ENCODE results near the gene AVPR2.

Gene AVPR2

DNA sequence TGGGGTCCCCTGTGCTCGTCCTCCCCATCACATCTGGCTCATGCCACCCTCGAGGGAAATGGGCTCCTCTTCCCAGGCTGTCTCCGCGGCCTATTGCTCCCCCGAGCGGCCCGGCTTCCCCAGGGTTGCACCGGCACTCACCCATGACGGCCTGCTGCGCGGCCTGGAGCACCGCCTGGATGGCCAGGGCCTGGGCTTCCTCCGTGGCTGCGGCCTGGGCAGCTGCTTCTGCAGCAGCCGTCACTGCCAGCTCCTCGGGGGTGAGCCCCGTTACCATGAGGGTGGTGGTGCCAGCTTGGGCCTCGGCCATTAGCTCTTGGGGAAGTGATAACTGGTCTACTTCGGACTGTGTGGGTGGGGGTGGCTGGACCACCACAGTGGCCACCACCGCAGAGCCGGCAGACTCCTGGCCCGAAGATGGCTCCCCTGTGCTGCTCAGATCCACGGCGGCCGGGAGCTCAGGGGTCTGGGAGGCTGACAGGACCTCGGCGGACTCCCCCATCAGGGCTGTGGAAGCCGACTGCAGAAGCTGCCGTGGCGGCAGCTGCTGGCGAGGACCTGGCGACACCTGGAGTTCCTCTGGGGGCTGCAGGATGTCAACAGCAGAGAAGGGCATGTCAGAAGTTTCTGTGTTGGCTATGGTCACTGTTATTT is 48.0 kb downstream of the AVPR2 start:
- no peak for DNase-seq (ENCODE audit: low read depth in 2 of 2)

DNA sequence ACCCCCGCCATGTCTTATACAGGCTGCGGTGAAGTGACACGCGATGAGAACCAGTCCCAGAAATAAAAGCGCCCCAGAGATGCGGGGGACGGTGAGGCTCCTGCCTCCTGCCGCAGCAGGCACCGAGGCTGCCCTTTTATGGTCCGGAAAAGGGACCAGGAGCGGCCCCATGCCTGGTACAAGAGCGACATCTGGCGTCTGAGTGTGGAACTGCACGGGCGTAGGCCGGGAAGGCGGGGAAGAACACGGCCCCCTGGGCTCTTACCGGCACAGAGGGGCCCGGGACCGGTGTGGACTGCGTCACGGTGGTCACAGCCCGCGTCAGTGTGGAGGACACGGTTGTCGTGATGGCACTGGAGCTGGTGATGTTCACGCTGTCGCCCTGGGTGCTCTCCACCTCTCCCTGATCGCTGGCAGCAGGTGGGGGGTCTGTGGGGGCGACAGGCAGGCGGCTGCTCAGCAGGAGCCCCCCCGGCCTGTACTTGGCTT is 48.9 kb downstream of the AVPR2 start:
- peak in 1 of 2 donors; percentile 53 for DNase-seq (ENCODE audit: low read depth in 2 of 2)

DNA sequence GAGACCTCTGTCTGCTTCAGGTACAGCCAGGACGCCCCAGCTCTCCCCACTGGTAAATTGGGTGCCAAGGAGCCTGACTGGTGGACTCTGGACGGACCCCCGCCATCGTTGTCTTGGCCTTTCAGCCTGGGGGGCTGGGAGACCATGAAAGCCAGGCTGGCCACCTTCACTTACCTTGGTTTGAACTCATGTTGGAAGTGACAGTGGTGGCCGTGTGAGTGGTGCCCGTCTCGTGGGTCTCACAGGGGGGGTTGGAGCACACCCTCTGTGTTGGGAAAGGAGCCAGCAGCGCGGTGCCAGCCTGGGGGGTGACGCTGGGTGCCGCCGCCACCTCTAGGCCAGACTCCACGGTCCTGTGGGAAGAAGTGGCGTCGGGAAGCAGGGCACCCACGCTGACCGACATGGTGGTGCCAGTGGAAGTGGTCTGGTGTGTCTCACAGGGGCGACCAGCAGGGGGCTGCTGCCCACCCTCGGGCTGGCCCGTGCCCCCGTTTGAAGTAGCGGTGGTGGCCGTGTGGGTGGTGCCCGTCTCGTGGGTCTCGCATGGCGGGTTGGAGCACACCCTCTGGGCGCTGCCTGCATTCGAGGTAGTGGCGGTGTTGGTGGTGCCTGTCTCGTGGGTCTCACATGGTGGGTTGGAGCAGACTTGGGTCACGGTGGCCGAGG is 49.6 kb downstream of the AVPR2 start:
- no peak for DNase-seq (ENCODE audit: low read depth in 2 of 2)

DNA sequence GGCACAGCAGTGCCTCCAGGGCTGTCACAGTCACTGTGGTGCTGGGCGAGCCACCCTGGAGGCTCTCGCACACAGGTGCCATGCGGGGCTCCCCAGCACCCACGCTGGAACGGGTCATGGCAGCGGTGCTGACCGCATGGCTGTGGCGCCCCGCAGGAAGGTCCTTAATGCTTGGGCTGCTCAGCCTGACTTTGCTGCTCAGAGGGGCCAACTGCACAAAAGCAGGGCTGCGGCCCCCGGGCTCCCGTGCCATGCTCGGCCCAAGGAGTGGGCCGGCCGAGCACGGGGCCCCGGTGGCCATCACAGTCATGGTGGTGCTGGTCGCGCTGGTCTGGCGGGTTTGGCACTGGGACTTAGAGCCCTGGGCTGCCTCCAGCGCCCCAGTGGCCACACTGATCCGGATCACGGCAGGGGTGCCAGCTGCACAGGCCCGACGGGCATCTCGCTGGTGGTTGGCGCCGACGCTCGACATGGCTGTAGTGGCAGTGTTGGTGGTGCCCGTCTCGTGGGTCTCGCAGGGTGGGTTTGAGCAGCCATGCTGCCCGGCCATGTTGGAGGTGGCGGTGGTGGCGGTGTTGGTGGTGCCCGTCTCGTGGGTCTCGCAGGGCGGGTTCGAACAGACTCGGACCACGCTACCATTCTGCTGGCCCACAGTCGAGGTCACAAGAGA is 50.2 kb downstream of the AVPR2 start:
- no peak for DNase-seq (ENCODE audit: low read depth in 2 of 2)

DNA sequence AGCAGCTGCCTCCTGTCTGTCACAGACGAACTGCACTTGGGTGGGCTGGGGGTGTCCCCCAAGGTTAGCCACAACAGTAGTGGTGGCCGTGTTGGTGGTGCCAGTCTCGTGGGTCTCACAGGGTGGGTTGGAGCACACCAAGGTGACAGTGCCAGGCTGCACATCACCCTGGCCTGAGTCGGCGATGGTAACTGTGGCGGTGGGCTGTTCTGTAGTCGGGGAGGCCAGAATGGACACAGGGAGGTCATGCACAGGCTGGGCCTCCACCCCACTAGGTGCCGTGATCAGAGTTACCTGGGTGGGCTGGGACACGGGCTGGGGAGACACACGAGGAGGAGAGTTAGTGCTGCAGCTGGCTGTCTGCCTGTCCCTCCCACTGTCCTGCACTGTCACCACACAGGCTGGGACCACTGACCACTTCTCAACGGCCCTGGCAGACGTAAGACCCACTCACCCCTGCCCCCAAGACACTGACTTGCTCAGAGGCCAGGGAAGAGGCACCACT is 50.8 kb downstream of the AVPR2 start:
- no peak for DNase-seq (ENCODE audit: low read depth in 2 of 2)

DNA sequence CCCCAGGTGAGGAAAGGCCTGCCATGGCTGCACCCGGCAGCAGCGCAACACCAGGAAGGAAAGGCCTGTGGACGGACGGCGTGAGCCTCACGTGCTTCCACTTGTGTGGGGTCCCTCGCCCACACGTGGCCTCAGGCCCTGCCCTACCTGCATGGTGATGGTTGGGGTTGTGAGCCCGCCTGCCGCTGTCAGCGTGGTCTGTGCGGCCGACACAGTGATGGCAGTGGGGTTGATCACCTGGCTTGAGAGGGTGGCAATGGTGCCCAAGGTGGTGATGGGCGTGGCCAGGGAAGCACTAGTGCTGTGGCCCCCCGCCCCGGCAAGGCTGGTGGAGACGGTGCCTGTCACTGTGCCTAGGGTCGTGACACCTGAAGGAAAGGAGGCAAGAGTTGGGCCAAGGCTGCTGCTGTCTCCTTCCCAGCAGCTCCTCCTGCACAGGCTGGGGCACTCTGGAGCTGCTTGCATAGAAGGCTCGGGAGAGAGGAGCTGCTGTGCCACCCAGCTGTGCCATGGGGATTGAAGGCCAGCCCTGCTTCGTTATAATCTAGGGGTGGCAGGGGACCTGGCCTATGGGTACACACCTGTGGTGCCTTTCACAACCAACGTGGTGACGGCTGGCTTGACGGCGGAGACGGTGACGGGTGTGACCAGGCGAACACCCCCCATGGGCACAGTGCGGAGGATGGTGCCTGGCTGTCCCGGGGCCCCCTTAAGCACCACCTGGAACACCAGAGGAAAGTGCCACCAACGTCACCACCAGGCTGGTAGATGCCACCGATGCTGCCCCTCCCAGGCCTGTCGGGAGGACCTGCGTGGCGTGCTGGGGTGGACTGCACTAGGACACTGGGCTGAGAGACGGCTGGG is 51.8 kb downstream of the AVPR2 start:
- DNase-seq (ENCODE audit: low read depth in 2 of 2): no peak
